Erythroblast (primary cell): ENCODE data around the gene CYSRT1.

ENCODE experiments used
- GATA1 ChIP-seq: IDR thresholded peaks from 2 replicates; pipeline ENCODE4 v1.6.1; 2011; ENCODE audit warnings: low read depth, mild to moderate bottlenecking, control low read depth, low read length, moderate library complexity
- POLR2A ChIP-seq: IDR thresholded peaks from 2 replicates; pipeline ENCODE4 v1.6.1; 2011; ENCODE audit warnings: mild to moderate bottlenecking, low read length

DNA sequence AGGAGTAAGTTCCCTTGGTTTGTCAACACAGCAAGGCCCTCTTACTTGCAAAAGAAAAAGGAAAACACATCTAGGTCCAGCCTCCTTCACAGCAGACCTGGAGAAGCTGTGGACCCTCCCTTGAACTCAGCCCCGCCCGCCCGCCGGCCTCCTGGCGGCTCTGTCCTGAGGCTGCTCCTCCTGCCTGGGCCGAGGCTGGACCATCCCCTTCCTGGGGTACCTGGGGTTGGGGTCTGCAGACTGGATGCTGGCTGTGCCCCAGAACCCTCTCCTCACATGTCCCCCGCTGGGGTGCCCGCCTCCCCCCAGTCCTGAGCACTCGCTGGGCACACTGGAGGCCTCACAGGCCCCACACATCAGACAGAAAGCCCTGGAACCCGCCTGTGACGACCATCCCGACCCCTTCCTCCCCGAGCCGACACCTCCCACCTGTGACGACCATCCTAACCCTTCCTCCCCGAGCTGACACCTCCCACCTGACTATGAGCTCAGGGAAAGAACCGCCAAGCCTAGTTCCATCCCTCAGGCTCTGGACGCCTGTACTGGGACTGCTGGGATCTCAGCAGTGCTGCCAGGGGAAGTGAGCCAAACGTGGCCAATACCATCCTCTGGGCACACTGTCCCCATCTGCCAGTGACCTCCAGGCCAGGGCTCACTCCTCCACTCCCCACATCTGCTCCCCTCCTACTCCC lies 45.9 kb upstream of the CYSRT1 start:
- TF ChIP-seq POLR2A, result no peak
- no peak for TF ChIP-seq GATA1
